Measurements from ENCODE around the gene TNNC2. TPM values are rescaled to one million over a fixed set of nuclear protein-coding genes. Genes with fewer than 3 reads are reported as not detected.
"Not testable (repeated sequence)": the region's sequence is repeated elsewhere in the genome, so short reads cannot be mapped to it uniquely, and the experiment has no call there.

The TNNC2 gene
- total and polyA plus RNA-seq, 2 of the 13 experiments (the other 11 are each of a cell fraction or from before 2014, with no cell fraction given) = 1.8 to 4.7 TPM

- TF ChIP-seq ZNF260 (CRISPR knock-in tag; IDR thresholded peaks at IDR 0.05; ENCODE audit: borderline replicate concordance, low read depth) (no peak), ZNF556 (CRISPR knock-in tag; IDR thresholded peaks at IDR 0.05; ENCODE audit: borderline replicate concordance) (no peak), KLF16 (CRISPR knock-in tag; IDR thresholded peaks at IDR 0.05) (no peak), SYNCRIP (IDR thresholded peaks at IDR 0.05; ENCODE audit: insufficient read depth, low read depth, low read length) (no peak), HNF4G (IDR thresholded peaks at IDR 0.05; ENCODE audit: borderline replicate concordance, low read depth, low read length) (peak; percentile 64; the same call in 1 of the 2 replicates), HNF4G (CRISPR knock-in tag; IDR thresholded peaks at IDR 0.05; ENCODE audit: borderline replicate concordance, low read depth) (no peak), XBP1 (CRISPR knock-in tag; IDR thresholded peaks at IDR 0.05) (no peak)
These were observed at the start of gene TNNC2 (continued) for GRCh38 chr20:45827030-45827652.

- intact Hi-C loops (cut with micrococcal nuclease; ENCODE audit: unreplicated experiment) = no loop called here
- no peak overlapping the region for H3K4me3 ChIP-seq (replicated peaks in 1 of 3; ENCODE audit: insufficient read depth in 1 of 3, low read depth in 2 of 3, low read length in 3 of 3)
- no peak for ATAC-seq
- H3K4me1 ChIP-seq (ENCODE audit: insufficient read depth, low read length) = peaks cover 23% of the 10 kb centered on the region
- no peak overlapping the region for H3K27ac ChIP-seq (ENCODE audit: extremely low read length, insufficient read depth, low read length)
- no peak overlapping the region for H3K9ac ChIP-seq (ENCODE audit: insufficient read depth, low read depth, low read length)
- no peaks in the 10 kb centered on the region for H3K27me3 ChIP-seq (ENCODE audit: control insufficient read depth in 1 of 2, insufficient read depth in 2 of 2, low read length in 2 of 2)
- TF ChIP-seq MBNL3 (CRISPR knock-in tag; conservative IDR thresholded peaks at IDR 0.05) = no peak
- no peak for TF ChIP-seq KLF16 (CRISPR knock-in tag; IDR thresholded peaks at IDR 0.05)
- no peak for TF ChIP-seq ZNF703 (CRISPR knock-in tag; IDR thresholded peaks at IDR 0.05; ENCODE audit: borderline replicate concordance)
- no peak for TF ChIP-seq ZNF138 (CRISPR knock-in tag; IDR thresholded peaks at IDR 0.05; ENCODE audit: low read depth)
- no peak for TF ChIP-seq PTBP1 (IDR thresholded peaks at IDR 0.05; ENCODE audit: low read depth, low read length, poor library complexity, severe bottlenecking)
- H3K79me2 ChIP-seq (ENCODE audit: insufficient read depth, low read length) = no peaks in the 10 kb centered on the region
- in situ Hi-C loops (cut with HindIII; ENCODE audit: extremely low pct_ligation_motif_present, low pct_unique_long_range_greater_than_20kb) = no loop called here
- H2AFZ ChIP-seq (ENCODE audit: low read length) = no peak overlapping the region
- no peak for DNase-seq (ENCODE audit: low spot score)
- H3K9me3 ChIP-seq (ENCODE audit: low read length) = no peaks in the 10 kb centered on the region
- H4K20me1 ChIP-seq (ENCODE audit: insufficient read depth, low read length) = no peaks in the 10 kb centered on the region
- no peak overlapping the region for H3K4me2 ChIP-seq (ENCODE audit: low read depth, low read length)
- BruUV-seq (replicated peaks) = no TSS peak
- ChIA-PET POLR2A (interaction anchor here (1.2 to 1.5 kb wide), 4 partner anchors 10 to 41 kb away, joined by 3 to 4 read pairs (median 4); partner anchors contain the start of genes CTSA, NEURL2 and SNX21), CTCF (ENCODE audit: low intra/inter-chr PET ratio, low total read pairs) (no interaction called here)
- WGBS (ENCODE audit: low lambda C conversion rate) = 83% methylated on average over 4 of the region's 4 CpGs
- FAIRE-seq = no peak
- peaks cover 5 to 18% of the 10 kb centered on the region in 2 experiments; a peak in 3 of 5 replicates for H3K36me3 ChIP-seq (replicated peaks in 1 of 2; ENCODE audit: control insufficient read depth in 1 of 2, insufficient read depth in 2 of 2, low read length in 2 of 2)
These were observed 47.5 kb upstream of the TNNC2 start for GRCh38 chr20:45874576-45874975.

- CTCF ChIA-PET (ENCODE audit: low intra/inter-chr PET ratio, low total read pairs); H2AFZ ChIP-seq (ENCODE audit: low read length); H3K4me3 ChIP-seq (replicated peaks in 1 of 3; ENCODE audit: insufficient read depth in 1 of 3, low read depth in 2 of 3, low read length in 3 of 3); intact Hi-C loops (cut with micrococcal nuclease; ENCODE audit: unreplicated experiment); DNase-seq (ENCODE audit: low spot score); H3K79me2 ChIP-seq (ENCODE audit: insufficient read depth, low read length); ATAC-seq; BruUV-seq (replicated peaks); H3K27ac ChIP-seq (ENCODE audit: extremely low read length, insufficient read depth, low read length); FAIRE-seq; H4K20me1 ChIP-seq (ENCODE audit: insufficient read depth, low read length); in situ Hi-C loops (cut with HindIII; ENCODE audit: extremely low pct_ligation_motif_present, low pct_unique_long_range_greater_than_20kb); H3K9me3 ChIP-seq (ENCODE audit: low read length); H3K9ac ChIP-seq (ENCODE audit: insufficient read depth, low read depth, low read length); H3K4me2 ChIP-seq (ENCODE audit: low read depth, low read length); H3K27me3 ChIP-seq (ENCODE audit: control insufficient read depth in 1 of 2, insufficient read depth in 2 of 2, low read length in 2 of 2): not testable (repeated sequence)
- POLR2A ChIA-PET = interaction anchor here (1.2 to 2.7 kb wide), 4 partner anchors 10 to 40 kb away, joined by 3 to 14 read pairs (median 4); partner anchors contain the start of genes CTSA, NEURL2 and SNX21
- peaks cover 5 to 18% of the 10 kb centered on the region in 2 experiments; a peak in 3 of 5 replicates for H3K36me3 ChIP-seq (replicated peaks in 1 of 2; ENCODE audit: control insufficient read depth in 1 of 2, insufficient read depth in 2 of 2, low read length in 2 of 2)
- peaks cover 23% of the 10 kb centered on the region for H3K4me1 ChIP-seq (ENCODE audit: insufficient read depth, low read length)
- WGBS (ENCODE audit: low lambda C conversion rate) = 96% methylated on average over 10 of the region's 10 CpGs
These were observed 47.0 kb upstream of the TNNC2 start for GRCh38 chr20:45874104-45874481.
